Peyer's patch (tissue), 4 donors: ENCODE measurements around the gene HDGF.

ENCODE experiments used
- POLR2A ChIP-seq, 2 donors: fragments of 450-650 bp; IDR thresholded peaks; one replicate each; pipeline ENCODE4 v1.5.1; 2017; ENCODE audit warnings: antibody characterized with exemption in 2 of 2, mild to moderate bottlenecking in 2 of 2, moderate library complexity in 2 of 2
- TF ChIP-seq, protein P1 (sequence below), 6 experiments: fragments of 450-650 bp in 4 of 6; fragments of 200-600 bp in 2 of 6; sonication (generic) in 1 of 6; IDR thresholded peaks; one replicate each; pipeline ENCODE4 v1.5.1; 2017 to 2019; ENCODE audit warnings: antibody characterized with exemption in 6 of 6, mild to moderate bottlenecking in 3 of 6, moderate library complexity in 1 of 6

- TF ChIP-seq, protein P1, sequence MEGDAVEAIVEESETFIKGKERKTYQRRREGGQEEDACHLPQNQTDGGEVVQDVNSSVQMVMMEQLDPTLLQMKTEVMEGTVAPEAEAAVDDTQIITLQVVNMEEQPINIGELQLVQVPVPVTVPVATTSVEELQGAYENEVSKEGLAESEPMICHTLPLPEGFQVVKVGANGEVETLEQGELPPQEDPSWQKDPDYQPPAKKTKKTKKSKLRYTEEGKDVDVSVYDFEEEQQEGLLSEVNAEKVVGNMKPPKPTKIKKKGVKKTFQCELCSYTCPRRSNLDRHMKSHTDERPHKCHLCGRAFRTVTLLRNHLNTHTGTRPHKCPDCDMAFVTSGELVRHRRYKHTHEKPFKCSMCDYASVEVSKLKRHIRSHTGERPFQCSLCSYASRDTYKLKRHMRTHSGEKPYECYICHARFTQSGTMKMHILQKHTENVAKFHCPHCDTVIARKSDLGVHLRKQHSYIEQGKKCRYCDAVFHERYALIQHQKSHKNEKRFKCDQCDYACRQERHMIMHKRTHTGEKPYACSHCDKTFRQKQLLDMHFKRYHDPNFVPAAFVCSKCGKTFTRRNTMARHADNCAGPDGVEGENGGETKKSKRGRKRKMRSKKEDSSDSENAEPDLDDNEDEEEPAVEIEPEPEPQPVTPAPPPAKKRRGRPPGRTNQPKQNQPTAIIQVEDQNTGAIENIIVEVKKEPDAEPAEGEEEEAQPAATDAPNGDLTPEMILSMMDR (IDR thresholded peaks at IDR 0.05) = no peak
- TF ChIP-seq POLR2A (IDR thresholded peaks at IDR 0.05) = no peak
Measured at GRCh38 chr1:156767879-156768604, 16.6 kb upstream of the HDGF start.
